Non-pigmented ciliary epithelial cell (primary cell): ENCODE results near the gene SAPCD1.
"Not testable (repeated sequence)": the region's sequence is repeated elsewhere in the genome, so short reads cannot be mapped to it uniquely, and the experiment has no call there.

Experiments used
- DNase-seq: peaks from one replicate; pipeline ENCODE4 v3.0.0-alpha.2; 2010; ENCODE audit warnings: low read depth

The SAPCD1 gene

GRCh38 chr6:31778999-31779885 is 16.8 kb downstream of the SAPCD1 start:
- DNase-seq = no peak

GRCh38 chr6:31779908-31780307 is 17.5 kb downstream of the SAPCD1 start:
- no peak for DNase-seq

- no peak for DNase-seq
These were observed 18.2 kb downstream of the SAPCD1 start for GRCh38 chr6:31780507-31781243.

GRCh38 chr6:31781244-31782125 is 19.0 kb downstream of the SAPCD1 start:
- no peak for DNase-seq

GRCh38 chr6:31782126-31782855 is 19.8 kb downstream of the SAPCD1 start:
- no peak for DNase-seq

GRCh38 chr6:31784098-31784925 is 21.9 kb downstream of the SAPCD1 start:
- no peak for DNase-seq

GRCh38 chr6:31785475-31785874 is 23.0 kb downstream of the SAPCD1 start:
- no peak for DNase-seq

- no peak for DNase-seq
These were observed 29.1 kb downstream of the SAPCD1 start for GRCh38 chr6:31791324-31792089.

- DNase-seq = no peak
These were observed 29.6 kb downstream of the SAPCD1 start for GRCh38 chr6:31792090-31792374.

- DNase-seq = no peak
These were observed 30.3 kb downstream of the SAPCD1 start for GRCh38 chr6:31792761-31793171.

GRCh38 chr6:31793927-31794245 is 31.4 kb downstream of the SAPCD1 start:
- not testable (repeated sequence) for DNase-seq

GRCh38 chr6:31794294-31794865 is 31.9 kb downstream of the SAPCD1 start:
- no peak for DNase-seq

GRCh38 chr6:31794866-31795615 is 32.6 kb downstream of the SAPCD1 start:
- no peak for DNase-seq

- no peak for DNase-seq
These were observed 33.3 kb downstream of the SAPCD1 start, which contains the start of gene VARS1 for GRCh38 chr6:31795616-31796298. TSS of gene VARS1 (minus strand) at chr6:31795752. CDS start at chr6:31795217, 535 bp downstream.

- no peak for DNase-seq
These were observed 34.5 kb downstream of the SAPCD1 start for GRCh38 chr6:31796993-31797385.

GRCh38 chr6:31797588-31797987 is 35.1 kb downstream of the SAPCD1 start:
- DNase-seq = no peak

- DNase-seq = no peak
These were observed 37.3 kb downstream of the SAPCD1 start for GRCh38 chr6:31799781-31800180.
